ENCODE results near the gene MYO5C. TPM values are rescaled to one million over a fixed set of nuclear protein-coding genes. Genes with fewer than 3 reads are reported as not detected.

Gene MYO5C
- total and polyA plus RNA-seq, 2 of the 13 experiments (the other 11 are each of a cell fraction or from before 2014, with no cell fraction given): 15.7 to 23.7 TPM

DNA sequence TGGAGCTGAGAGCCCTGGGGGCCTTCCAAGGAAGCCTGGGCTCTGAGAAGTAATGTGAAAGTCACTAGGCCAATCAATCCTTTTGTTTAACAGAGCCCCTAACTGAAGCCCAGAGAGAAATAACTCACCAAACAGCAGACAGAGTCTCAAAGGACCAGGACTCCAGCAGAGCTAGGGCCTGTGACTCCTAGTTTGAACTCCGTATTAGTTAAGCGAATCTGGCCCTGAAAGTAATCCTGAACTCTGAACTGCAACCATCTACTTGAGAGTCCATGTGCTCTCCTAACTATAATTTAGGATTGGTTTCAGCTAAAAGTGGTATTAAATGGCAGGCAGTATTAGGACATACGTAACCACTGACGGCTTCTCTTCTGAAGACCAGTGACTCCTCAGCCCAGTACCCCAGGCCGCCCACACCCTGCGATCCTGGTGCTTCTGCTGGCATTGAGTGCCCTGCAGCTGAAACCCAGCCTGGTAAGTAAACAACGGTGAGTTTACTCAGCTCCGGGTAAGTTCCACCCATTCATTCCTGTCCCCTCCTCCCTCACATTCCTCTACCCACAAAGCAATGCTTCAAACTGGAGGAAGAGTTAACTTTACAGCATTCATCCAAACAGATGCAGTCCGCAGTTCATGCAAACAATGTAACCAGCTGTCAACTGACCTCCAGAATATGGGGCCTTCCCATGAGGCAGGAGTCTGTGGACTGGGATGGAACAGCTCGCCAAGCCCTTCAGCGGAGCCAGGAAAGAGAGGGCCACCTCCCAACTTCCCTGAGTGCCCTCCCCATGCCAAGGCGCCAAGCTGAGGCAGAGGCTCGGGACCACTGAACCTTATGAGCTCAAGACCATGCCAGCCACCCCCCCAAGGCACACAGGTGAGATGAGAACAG lies 7.3 kb downstream of the MYO5C start (continued):
- TF ChIP-seq, protein P1, sequence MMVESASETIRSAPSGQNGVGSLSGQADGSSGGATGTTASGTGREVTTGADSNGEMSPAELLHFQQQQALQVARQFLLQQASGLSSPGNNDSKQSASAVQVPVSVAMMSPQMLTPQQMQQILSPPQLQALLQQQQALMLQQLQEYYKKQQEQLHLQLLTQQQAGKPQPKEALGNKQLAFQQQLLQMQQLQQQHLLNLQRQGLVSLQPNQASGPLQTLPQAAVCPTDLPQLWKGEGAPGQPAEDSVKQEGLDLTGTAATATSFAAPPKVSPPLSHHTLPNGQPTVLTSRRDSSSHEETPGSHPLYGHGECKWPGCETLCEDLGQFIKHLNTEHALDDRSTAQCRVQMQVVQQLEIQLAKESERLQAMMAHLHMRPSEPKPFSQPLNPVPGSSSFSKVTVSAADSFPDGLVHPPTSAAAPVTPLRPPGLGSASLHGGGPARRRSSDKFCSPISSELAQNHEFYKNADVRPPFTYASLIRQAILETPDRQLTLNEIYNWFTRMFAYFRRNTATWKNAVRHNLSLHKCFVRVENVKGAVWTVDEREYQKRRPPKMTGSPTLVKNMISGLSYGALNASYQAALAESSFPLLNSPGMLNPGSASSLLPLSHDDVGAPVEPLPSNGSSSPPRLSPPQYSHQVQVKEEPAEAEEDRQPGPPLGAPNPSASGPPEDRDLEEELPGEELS (CRISPR knock-in tag; IDR thresholded peaks at IDR 0.05): peak; percentile 97
- TF ChIP-seq, protein P2, sequence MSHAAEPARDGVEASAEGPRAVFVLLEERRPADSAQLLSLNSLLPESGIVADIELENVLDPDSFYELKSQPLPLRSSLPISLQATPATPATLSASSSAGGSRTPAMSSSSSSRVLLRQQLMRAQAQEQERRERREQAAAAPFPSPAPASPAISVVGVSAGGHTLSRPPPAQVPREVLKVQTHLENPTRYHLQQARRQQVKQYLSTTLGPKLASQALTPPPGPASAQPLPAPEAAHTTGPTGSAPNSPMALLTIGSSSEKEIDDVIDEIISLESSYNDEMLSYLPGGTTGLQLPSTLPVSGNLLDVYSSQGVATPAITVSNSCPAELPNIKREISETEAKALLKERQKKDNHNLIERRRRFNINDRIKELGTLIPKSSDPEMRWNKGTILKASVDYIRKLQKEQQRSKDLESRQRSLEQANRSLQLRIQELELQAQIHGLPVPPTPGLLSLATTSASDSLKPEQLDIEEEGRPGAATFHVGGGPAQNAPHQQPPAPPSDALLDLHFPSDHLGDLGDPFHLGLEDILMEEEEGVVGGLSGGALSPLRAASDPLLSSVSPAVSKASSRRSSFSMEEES (CRISPR knock-in tag; IDR thresholded peaks at IDR 0.05): no peak; the same call in 1 of the 2 replicates
- TF ChIP-seq ZFP62 (CRISPR knock-in tag; IDR thresholded peaks at IDR 0.05) (no peak), ZNF772 (CRISPR knock-in tag; IDR thresholded peaks at IDR 0.05) (peak; percentile 20; the same call in 1 of the 2 replicates), ZNF350 (CRISPR knock-in tag; IDR thresholded peaks at IDR 0.05; ENCODE audit: borderline replicate concordance, low read depth) (peak; percentile 89; the same call in 1 of the 2 replicates), NR2F2 (IDR thresholded peaks at IDR 0.05; ENCODE audit: borderline replicate concordance, low read depth) (peak; percentile 70; the same call in 1 of the 2 replicates), AKAP8 (CRISPR knock-in tag; IDR thresholded peaks at IDR 0.05) (peak; percentile 52; the same call in 1 of the 2 replicates), MIER3 (CRISPR knock-in tag; IDR thresholded peaks at IDR 0.05; ENCODE audit: borderline replicate concordance) (peak; percentile 80; the same call in 1 of the 2 replicates), ZNF235 (CRISPR knock-in tag; IDR thresholded peaks at IDR 0.05; ENCODE audit: borderline replicate concordance) (peak; percentile 48; the same call in 1 of the 2 replicates), HNRNPLL (IDR thresholded peaks at IDR 0.05; ENCODE audit: low read depth, low read length, poor library complexity, severe bottlenecking) (peak; percentile 9), AGO1 (IDR thresholded peaks at IDR 0.05; ENCODE audit: low read depth, low read length, poor library complexity, severe bottlenecking) (no peak), PRPF4 (IDR thresholded peaks at IDR 0.05; ENCODE audit: low read depth, low read length, poor library complexity, severe bottlenecking) (peak; percentile 38), ZBTB7B (CRISPR knock-in tag; IDR thresholded peaks at IDR 0.05) (0 out of 2 replicates have a peak, but pooled peaks have one; percentile 28), NAIF1 (CRISPR knock-in tag; IDR thresholded peaks at IDR 0.05; ENCODE audit: borderline replicate concordance) (peak; percentile 81; the same call in 1 of the 2 replicates), ZNF564 (CRISPR knock-in tag; IDR thresholded peaks at IDR 0.05) (peak; percentile 82), RBFOX2 (IDR thresholded peaks at IDR 0.05; ENCODE audit: low read depth, low read length) (peak; percentile 50; the same call in 1 of the 2 replicates), CBX5 (CRISPR knock-in tag; IDR thresholded peaks at IDR 0.05; ENCODE audit: borderline replicate concordance) (peak; percentile 82; the same call in 1 of the 2 replicates), GABPB1 (CRISPR knock-in tag; IDR thresholded peaks at IDR 0.05) (peak; percentile 36; the same call in 1 of the 2 replicates), NFIB (CRISPR knock-in tag; IDR thresholded peaks at IDR 0.05; ENCODE audit: borderline replicate concordance) (no peak)
- TF ChIP-seq, protein P3, sequence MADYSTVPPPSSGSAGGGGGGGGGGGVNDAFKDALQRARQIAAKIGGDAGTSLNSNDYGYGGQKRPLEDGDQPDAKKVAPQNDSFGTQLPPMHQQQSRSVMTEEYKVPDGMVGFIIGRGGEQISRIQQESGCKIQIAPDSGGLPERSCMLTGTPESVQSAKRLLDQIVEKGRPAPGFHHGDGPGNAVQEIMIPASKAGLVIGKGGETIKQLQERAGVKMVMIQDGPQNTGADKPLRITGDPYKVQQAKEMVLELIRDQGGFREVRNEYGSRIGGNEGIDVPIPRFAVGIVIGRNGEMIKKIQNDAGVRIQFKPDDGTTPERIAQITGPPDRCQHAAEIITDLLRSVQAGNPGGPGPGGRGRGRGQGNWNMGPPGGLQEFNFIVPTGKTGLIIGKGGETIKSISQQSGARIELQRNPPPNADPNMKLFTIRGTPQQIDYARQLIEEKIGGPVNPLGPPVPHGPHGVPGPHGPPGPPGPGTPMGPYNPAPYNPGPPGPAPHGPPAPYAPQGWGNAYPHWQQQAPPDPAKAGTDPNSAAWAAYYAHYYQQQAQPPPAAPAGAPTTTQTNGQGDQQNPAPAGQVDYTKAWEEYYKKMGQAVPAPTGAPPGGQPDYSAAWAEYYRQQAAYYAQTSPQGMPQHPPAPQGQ (CRISPR knock-in tag; IDR thresholded peaks at IDR 0.05; ENCODE audit: borderline replicate concordance): peak; percentile 77; the same call in 1 of the 2 replicates
- TF ChIP-seq, protein P4, sequence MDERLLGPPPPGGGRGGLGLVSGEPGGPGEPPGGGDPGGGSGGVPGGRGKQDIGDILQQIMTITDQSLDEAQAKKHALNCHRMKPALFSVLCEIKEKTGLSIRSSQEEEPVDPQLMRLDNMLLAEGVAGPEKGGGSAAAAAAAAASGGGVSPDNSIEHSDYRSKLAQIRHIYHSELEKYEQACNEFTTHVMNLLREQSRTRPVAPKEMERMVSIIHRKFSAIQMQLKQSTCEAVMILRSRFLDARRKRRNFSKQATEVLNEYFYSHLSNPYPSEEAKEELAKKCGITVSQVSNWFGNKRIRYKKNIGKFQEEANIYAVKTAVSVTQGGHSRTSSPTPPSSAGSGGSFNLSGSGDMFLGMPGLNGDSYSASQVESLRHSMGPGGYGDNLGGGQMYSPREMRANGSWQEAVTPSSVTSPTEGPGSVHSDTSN (CRISPR knock-in tag; IDR thresholded peaks at IDR 0.05): peak; percentile 54
